ENCODE measurements around the gene ALX4.

The ALX4 gene

DNA sequence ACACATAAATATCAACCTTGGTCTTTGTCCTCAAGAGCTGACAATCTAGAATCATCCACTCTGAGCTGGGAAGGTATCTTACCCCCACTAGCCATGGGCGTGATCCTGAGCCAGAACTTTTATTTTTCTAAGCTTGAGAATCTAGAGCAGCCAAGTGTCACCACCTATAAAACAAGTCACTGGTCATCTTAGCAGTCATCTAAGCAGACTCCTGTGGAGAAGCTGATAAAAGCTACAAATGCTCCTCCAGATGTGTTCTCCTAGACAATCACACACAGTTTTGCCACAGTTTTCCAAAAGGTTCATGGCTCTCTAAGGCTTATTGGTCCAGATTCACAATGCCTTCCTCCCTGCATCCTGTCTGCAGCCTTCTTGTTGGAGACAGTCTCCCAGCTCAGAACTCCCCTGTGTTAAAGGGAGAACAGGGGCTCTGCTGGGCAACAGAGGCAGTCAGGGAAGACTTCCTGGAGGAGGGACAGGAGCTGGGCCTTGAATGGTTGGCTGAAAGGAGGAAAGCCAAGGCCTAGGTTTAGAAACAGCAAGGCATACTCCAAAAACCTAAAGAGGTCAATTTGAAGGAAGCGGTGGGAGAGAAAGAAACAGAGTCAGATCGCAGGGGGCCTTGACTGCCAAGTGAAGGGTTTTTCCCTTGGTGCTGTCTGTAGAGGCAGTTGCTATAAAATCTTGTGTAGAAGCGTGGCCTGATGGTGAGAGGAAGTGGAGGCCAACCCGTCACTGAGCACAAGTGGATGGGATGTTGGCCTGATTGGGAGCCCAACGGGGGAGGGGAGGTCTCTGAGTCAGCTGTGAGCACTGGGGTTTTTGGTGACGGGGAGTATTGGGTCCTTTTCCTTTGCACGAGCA, 42.0 kb downstream of the ALX4 start:
- no peak for DNase-seq (ENCODE audit: low read depth)

DNA sequence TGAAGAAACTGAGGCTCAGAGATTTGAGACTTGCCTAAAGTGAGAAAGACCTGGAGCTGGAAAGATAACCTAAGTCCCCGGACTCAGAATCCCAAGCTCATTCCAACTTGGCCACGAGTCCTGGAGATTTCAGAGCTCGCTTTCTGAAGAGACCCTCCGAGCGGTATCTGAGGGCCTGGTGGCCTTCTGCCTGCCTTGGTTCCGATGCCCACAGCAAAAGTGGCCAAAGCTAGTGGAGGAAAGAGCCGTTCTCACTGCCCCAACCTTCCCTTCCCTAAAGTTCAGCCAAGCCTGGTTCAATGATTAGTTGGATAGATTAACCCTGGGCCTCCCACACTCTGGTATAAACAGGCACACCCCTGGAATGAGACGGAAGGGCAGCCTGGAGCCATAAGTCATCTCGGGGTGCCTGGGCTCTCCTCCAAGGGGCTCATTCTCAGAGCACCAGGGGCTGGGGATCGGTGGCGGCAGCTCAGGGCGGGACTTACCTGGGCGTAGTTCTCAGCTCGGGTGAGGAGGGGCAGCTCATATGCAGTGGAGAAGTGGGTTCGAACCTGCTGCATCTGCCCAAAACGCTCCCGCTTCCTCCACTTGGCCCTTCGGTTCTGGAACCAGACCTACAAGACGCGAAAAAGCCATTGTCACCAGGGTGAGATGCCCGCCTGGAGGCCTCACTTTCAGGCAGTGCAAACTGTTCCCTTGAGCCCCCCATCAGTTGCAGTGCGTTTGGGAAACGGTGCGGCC, 42.8 kb downstream of the ALX4 start:
- no peak for DNase-seq (ENCODE audit: low read depth)

DNA sequence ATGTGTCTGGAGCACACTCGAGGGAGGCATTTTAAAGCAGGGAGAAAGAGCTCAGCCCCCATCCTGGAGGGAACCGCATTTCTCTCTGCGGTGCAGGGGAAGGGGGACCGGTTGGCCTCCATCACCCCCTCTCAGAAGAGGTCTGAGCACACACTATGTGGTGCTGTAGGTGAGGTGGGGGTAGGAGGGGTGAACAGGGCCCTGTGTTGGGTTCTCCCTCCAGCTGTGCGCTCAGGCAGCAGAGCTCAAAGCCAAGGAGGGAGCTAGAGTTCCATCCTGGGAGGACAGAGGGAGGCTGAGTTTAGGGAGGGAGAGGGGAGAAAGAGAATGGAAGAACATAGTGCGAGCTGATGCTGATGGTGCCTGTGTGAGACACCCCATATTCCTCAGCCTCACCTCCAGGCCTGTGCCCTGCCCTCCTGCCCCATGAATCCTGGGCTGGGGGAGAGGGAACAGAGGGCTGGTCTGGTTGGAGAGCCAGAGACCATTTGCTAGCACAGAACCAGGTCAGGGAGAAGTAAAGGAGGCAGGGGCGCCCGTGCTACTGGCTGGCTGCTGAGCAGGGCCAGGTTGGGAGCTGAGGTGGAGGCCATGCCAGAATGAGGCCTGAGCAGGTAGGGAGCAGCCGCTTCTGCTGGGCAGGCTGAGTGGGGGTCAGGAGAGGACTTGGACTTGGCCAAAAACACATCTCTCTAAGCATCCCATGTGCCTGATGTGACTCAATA, 43.7 kb downstream of the ALX4 start:
- no peak for DNase-seq (ENCODE audit: low read depth)

DNA sequence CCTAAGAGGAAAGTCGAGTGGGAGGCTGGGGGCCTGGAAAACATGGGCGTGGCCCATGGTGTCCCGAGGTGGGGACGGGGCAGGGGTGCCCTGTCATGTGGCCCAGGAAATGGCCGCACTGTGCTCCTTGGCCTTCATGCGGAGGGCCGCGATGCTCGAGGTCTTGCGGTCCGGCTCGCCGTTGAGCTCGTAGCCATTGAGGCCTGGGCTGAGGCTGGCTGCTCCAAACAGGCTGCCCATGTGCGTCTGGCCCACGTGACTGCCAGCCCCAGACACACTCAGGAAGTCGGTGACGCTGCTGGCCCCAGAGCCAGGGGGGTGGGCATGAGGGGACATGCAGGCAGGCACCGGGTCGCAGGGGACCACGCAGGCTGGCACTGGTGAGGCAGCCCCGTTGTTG, 45.2 kb downstream of the ALX4 start:
- DNase-seq (ENCODE audit: low read depth): no peak

DNA sequence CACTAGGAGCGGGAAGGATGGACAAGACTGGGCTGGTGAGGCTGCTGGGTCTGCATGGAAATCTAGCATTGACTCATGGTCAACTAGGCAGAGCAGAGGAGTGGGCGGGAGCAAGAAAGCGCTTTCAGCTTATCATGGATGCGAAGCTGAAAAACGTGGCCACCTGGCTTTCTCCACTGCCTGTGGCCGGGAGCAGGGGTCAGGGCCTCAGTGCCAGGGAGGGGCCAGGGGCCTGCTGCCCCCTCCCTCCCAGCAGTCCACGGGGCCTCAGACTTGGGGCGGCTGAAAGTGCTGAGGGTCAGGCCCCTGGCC, 45.5 kb downstream of the ALX4 start:
- DNase-seq (ENCODE audit: low read depth): no peak

DNA sequence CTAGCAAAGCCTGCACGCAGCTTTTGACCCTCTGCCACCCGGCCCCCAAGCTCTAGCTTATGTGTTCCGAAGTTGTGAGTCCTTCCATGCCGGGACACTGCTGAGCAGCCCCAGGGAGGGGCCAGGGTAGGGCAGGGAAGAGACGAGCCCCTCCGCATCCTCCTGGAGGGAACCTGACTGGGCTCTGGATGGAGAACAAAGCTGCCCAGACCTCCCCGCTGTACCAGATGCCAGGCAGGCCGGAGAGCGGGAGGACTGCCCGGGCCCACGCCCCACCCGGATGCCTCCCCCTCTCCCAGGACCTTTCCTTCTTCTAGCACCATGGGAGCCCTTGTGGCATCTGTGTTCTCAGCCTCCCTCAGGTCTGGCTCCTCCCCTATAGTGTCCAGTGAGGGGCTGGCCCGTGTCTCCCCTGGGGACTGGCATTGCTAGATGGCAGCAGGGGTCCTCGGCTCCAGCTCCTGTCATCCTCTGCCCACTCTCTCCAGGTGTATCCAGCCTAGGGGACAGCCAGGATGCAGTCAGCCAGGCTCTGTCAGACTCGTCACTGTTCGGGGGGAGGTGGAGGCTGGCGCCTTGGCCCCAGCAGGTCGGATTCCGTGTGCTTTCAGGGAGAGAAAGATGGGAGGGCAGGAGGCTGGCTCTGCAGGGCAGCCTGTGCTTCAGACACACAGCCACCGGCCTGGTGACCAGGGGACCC, 46.1 kb downstream of the ALX4 start:
- DNase-seq (ENCODE audit: low read depth): no peak

DNA sequence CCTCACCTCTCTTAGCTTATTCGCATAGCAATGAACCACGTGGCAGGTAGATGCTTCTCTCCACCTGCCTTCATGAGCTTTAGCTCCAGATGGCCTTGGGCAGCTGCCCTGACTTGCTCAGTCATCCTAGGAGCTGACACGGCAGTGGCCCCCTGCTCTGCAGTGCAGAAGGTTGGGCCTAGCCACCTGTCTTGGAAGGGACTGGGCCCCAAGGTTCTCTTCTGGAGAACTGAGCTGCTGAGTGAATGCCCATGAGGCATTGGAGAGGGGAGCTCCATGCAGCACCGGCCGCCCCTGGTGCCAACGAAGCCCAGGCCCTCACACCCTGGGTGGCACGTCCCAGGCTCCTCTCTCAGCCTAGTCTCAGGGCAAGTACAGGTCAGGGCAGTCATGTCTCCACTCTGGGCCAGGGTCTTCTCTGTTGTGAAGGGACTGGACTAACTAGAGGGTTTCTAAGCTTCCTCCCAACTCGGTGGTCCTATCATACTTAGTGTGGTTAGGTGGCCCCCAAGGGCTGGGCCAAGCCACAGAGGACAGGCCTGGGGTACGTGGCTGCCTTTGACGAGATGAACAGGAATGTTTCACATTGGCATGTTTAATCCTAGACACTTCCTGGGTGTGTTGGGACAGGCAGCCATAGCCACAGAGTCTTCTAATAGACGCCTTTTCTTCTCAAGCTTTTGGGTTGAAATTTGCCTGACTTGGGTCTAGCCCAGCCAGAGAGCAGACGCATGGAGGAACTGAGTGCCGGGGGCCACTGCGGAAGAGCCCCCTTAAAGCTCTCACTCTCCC, 47.9 kb downstream of the ALX4 start:
- no peak for DNase-seq (ENCODE audit: low read depth)

DNA sequence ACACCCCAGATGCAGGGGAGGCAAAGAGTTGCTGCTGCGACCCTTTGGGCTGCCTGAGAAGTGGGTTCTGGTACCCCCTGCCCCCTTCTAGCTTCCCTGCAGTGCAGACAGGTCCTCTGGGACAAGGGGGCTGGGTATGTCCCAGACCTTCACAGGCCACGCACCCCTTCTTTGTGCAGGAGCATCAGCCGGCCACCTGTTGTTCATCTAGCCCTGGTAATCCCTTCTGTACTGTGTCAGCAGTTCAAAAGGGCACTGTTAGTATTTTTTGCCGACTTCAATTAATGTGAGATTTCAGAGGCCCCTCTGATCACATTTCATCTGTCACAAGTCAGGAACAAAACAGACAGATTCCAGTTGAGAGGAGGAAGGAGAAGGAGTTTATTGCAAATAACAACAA, 49.9 kb downstream of the ALX4 start:
- no peak for DNase-seq (ENCODE audit: low read depth)

DNA sequence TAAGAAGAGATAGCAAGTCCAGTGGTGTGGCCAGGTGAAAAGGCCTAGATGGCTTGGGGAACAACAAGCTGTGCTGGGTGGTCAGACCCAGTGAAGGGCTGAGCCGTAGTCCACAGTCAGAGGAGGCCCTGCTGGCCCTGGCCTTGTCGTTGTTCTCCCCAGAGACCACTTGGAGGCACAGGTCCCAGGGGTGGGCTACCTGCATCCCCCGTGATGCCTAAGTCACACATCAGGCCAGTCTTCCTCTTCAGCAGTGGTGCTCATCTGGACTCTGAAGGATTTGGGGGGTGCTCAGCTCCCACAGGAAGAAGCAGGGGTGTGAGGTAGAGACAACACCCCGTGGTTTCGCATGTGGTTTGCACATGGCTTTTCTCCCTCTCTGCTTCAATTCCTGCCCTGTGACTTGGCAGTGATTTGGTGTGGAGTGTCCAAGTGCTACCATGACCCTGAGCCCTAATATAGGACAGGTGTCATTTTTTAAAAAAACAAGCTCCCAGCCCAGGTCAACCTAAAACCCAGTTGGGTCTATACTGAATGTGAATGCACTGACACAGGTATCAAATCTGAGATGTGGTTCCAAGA, 51.0 kb downstream of the ALX4 start:
- DNase-seq (ENCODE audit: low read depth): no peak

DNA sequence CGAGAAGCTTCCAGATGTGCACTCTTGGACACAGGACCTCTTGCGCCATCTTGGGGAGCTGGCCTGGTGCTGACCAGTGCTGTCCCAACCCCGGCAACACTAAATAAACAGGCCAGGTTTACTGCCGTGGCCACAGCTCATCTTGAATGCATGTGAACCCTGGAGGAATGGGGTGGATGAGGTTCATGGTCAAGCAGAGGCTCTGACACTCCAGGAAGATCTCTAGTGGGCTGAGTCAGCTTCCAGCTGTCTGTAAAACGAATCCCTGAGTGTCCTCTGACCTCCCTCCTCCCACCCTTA, 51.8 kb downstream of the ALX4 start:
- no peak for DNase-seq (ENCODE audit: low read depth)

DNA sequence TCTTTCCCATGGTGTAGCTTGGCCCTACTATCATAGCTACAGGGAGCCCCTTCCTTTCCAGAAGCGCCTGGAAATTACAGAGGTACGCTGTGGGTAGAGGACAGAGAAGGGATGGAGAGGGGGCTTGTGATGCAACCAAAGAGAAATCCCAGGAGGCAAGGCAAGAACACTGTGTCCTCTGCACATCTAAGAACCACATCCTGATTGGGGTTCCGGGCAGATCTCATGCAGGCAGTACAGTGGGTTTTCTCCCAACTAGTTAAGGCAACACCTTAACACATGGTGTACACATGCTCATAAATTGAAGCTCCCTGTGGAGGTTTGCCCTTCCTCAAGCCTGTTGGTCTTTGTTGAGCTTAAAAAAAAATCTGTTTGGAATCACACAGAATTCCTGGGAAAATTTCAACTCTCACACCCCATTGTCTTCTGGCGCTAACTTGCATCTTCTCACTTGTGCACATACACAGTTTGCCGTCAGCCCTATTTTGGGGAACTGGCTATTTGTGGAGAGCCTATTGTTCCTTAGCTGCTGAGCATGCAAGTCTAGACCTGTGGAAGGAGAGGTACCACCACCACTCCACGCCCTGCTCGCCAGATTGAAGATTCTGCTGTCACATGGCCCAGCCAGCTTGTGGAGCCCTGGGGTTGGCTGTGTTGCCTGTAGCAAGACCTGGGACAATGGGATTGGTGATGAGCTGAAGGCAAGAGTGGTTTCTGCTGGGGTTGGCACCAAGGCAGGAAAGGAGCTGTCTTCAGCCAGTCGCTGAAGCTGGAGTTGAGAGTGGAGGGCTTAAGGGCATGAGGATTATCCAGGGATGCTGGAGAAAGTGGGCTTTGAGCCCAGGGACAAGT, 52.4 kb downstream of the ALX4 start:
- DNase-seq (ENCODE audit: low read depth): no peak

DNA sequence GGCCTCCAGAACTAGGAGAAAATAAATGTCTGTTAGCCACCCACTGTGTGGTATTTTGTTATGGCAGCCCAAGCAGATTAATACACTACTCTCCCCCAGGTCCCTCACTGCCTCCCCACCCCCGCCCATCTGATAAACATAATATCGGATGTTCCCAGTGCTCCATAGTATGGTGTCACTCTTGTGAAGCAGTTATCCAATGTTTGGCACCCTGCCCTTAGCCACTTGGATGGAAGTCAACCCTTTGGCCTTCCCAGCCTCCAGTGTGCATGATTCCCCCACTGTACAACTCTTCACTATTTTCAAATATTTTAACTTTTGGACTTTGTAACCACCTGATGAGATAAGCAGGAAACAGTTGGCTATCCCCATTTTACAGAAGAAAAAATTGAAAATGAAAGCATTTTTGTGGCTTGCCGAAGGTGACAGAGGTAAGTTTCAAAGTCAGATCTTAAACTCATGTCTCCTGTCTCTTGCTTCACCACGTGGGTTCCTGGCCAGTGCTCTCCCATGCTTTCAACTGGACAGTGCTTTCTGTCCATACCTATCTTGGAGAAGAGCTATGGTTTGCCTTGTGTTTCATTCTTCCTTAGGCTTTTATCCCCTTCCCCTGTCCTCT, 53.2 kb downstream of the ALX4 start:
- DNase-seq (ENCODE audit: low read depth): no peak

DNA sequence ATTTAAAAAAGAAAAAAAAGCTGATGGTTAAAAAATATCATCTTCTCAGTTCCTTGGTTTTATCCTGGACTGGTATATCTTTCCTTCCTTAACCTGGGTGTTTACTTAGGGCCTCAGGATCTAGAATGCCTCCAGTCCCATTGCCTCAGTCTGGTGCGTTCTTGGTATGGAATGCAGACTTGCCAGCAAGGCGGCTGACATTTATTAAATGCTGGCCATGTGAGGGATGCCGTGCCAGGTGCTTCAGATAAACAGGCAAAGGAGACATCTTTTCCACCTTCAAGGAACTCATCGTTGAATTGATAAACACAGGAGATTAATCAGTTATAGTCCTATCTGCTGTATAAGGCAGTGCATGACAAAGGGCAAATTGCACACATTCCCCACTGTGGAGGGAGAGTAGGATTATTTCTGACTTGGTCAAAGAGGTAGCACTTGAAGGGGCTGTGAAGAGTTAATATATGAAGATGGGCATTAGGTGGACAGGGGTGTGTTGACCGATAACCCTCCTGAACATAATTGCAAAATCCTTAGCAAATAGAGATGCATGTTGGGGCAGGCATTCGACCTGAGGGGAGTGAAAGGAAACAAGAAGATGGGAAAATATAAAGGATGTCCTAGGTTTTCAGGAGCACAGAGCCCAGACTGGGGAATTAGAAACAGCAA, 54.4 kb downstream of the ALX4 start:
- no peak for DNase-seq (ENCODE audit: low read depth)

DNA sequence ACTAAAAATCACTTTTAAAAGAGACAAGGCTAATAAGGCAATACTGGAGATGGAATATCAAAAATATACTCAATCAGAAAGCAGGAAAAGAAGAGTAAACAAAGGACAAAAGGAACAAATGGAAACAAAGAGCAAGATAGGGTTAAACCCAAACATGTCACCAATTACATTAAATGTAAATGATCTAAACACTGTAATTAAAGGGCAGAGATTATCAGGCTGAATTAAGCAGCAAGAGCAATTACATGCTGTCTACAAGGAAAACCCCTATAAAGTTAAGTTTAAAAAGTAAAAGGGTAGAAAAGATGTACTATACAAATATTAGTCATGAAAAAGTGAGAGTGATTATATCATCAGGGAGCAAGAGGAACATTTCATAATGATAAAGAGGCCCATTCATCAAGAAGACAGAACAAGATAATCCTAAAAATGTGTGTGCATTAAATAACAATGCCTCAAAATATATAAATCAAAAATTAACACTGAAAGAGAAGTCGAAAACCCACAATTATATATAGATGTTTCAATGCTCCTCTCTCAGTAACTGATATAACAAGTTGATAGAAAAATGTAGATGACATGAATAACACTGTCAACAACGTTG, 56.8 kb downstream of the ALX4 start:
- no peak for DNase-seq (ENCODE audit: low read depth)

DNA sequence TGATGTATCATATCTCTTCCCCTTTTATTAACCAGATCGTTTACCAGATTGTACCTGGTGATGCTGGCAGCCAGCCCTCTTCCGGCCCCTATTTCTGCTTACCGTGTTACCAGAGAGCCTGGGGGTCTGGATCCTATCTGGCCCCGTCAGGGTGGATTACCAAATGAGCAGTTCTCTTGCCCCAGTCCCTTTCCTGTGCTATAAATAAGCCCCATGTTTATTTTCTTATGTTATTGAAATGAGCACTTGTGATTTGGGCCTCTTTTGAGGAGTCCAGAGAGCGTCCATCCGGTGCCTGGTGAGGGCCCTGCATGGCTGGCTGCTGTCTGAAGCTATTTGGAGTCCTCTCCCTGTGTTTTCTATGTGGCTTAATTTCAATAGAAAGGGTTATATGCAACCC, 59.5 kb downstream of the ALX4 start:
- DNase-seq (ENCODE audit: low read depth): no peak

DNA sequence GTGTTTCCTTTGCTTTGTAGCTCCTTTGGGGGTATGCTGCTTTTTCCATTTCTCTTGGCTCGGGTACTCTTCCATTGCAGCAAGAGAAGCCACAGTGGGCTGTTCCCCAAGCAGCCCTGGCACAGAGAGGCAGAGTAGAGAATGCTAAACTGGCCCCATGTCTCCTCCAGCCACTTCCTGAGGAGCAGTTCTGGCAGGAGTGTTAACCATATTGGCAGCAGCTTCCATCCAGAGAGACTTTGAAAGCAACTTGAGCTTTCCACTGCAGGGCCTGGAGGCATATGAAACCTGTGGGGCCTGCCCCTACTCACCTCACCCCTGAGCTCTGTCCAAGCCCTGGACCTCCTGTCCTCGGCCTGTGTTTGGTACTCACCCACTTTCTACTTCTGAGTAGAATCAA, 61.8 kb downstream of the ALX4 start:
- no peak for DNase-seq (ENCODE audit: low read depth)

DNA sequence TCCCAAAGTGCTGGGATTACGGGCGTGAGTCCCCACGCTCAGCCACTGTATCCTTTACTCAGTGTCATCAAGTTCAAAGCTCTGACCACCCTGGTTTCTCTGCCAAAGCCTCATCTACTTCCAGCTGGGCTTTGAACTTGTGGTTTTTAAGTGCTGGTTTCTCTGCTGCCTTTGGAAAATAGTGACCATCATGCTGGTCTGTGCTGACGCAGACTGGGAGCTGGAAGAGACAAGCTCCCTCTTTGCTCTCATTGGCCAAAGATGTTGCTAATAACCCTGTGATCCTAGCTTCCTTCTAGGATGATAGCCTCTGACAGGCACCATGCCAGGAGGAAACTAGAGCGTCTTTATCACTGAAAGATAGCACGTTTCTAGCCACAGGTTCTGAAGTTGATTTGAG, 62.4 kb downstream of the ALX4 start:
- DNase-seq (ENCODE audit: low read depth): no peak

DNA sequence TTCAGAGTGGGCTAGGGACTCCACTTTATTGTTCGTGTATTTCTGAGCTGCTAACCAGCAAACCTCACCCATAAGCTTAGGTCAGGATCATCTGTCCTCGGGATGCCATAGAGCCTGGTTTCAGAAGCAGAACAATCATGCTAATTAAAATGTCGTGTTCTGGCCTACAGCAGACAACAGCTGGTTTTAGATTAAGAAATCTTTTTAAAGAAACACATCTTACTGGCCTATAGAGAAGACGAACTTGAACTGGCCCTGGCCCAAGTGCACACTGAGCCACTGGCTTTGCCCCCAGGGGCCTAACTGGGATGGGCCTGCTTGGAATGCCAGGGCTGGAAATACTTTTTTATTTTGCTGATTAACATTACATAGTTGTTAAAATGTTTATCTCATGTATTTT, 63.2 kb downstream of the ALX4 start:
- no peak for DNase-seq (ENCODE audit: low read depth)

DNA sequence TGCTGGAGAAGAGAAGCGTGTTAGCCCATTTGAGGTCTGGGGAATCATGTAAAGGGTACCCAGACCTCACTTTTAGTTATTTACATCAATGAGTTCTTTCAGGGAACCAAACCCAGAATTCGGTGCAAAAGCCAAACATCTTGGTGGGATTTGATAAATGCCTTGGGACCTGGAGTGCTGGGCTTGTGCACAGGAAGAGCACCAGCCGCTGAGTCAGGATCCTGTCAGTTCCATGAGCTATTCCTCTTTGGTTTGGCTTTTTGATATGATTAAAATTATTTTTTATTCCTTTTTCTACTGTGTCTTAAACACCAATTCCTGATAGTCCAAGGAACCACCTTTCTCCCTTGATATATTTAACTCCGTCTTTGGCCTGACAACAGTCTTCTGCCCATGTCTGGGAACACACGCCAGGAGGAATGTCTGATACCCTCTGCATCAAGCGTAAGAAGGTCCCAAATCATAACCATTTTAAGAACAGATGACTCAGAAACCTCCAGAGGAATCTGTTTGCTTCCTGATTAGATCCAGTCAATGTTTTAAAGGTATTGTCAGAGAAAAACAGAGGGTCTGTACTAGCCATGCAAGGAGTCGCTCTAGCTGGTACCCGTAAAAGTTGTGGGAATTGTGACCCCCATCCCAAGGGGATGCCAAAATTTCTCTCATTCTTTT, 65.2 kb downstream of the ALX4 start:
- DNase-seq (ENCODE audit: low read depth): no peak
